Mesenteric fat pad (tissue), 1 donor: ENCODE data around the gene ATL2. TPM values are rescaled to one million over a fixed set of nuclear protein-coding genes. Genes with fewer than 3 reads are reported as not detected.
"Not testable (repeated sequence)": the region's sequence is repeated elsewhere in the genome, so short reads cannot be mapped to it uniquely, and the experiment has no call there.

ENCODE experiments used
- DNase-seq: peaks from one replicate; pipeline ENCODE4 v3.0.0-alpha.2; 2020; ENCODE audit warnings: low spot score
- total RNA-seq: library from RNA; stranded (reverse); fragmentation: NEBNext Ultra II Directional; extraction: Animal tissue kit (Norgen Biotek cat#: 25700); gene quantifications from one replicate; pipeline ENCODE4 v1.2.1, GENCODE V29; 2021
- donor health status: DM: yes; HTN: yes; CAD: no.

ATL2 gene
- total RNA-seq, 1 donor from 2014 or later, result 46.3 TPM

DNA sequence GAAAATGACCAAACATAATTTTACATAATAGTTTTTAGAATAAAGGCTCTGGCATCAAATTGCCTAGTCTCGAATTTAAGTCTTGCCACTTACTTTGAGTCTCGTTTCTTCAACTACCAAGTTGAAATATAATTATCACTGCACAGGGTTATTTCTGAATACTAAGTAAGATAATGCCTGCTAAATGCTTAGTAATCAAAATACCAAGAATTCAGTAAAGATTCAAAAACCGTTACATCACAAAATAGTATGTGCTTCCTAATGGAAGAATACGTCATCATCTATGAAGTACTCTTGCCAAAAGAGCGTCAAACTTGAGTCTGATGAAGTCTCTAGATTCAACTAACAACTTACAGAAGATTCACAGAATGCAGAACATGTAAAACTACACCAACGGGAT is 40.5 kb downstream of the ATL2 start:
- DNase-seq, result no peak

GRCh38 chr2:38330754-38331153 is 46.3 kb downstream of the ATL2 start:
- DNase-seq, result no peak

- DNase-seq, result no peak
These were observed 49.5 kb downstream of the ATL2 start for GRCh38 chr2:38327580-38327979.

DNA sequence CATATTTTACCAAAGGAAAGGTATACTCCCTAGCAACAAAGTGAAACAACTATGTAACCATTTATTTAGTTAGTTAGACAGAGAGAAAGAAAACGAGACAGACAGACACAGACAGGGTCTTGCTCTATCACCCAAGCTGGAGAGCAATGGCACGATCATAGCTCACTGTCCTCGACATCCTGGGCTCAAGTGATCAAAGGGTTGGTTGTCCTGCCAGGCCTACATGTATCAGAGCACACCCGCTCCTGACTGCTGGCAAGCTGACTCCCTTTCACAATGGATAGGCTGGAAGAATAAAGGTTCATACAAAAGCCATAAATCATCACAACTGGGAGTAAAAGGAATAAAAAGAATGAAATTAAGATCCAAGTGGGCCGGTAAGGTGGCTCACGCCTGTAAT is 53.5 kb downstream of the ATL2 start:
- DNase-seq, result no peak

DNA sequence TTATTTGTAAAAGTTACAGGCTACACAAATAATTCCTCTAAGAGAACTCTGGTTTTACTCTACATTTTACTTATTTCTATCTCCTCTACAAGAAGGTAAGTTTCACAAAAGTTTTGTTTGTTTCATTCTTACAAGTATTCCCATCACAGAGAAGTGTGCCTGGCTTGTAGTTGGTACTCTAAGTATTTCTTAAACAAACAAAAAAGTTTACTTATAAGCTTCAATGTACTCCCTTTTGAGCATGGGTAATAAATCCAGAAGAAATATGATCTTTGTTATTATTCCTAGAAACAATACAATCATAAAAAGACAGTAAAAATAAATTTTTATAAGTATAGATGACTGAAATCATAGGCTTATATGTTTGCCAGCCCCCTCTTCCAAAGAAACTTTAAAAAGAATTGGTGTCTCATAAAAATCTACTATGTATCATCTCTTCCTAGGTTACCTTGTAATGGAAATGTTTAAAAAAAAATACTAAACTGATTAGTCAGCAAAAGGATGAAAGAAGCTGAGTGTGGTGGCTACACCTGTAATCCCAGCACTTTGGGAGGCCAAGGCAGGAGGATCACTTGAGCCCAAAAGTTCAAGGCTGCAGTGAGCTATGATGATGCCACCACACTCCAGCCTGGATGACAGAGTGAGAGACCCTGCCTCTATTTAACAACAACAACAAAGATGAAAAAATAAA is 54.7 kb downstream of the ATL2 start:
- no peak for DNase-seq

- DNase-seq, result not testable (repeated sequence)
These were observed 57.8 kb downstream of the ATL2 start for GRCh38 chr2:38319240-38319639.

DNA sequence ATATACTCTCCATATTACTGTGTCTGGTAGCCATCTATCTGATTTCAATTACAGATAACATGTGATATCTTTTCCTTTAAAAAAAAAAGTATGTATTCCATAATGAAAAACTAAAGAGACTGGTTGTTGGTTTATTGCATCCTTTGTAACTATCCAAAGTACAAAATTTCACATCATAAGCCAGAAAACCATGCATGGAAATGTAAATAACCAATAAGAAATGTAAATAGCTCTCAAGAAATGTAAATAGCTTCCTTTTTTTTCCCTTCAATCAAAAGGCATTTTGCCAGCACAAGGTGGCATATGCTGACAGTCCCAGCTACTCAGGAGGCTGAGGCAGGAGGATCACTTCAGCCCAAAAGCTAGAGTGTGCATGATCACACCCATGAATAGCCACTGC is 59.3 kb downstream of the ATL2 start:
- no peak for DNase-seq

DNA sequence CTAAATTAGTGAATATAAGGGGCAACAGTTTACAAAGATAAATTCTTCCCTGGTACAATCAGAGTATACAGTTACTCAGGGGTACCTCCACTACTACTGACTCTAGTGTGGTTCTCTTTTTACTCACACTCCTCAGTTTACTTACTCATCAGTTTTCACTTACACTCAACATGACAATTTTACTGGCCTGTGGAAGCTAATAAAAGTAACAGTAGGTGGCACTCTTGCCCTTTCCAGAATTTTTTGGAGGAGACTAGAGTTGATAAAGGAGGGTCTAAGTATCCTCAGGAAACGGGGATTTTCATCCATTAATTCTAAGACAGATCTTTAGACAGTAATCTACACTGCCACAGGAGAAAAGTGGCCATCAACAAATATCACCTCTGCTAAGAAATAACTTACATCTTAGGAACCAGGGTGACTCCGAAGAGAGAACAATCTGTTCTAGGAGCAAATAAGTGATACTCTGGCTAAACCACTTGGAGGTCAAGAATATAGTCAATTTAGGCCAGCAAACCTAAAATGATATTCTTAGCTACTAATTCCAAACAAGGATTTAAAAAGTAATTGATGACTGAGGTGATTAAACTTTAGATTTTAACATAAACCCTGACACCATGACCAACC is 61.3 kb downstream of the ATL2 start:
- DNase-seq, result no peak

- DNase-seq, result no peak
These were observed 68.3 kb downstream of the ATL2 start for GRCh38 chr2:38308821-38309220.

DNA sequence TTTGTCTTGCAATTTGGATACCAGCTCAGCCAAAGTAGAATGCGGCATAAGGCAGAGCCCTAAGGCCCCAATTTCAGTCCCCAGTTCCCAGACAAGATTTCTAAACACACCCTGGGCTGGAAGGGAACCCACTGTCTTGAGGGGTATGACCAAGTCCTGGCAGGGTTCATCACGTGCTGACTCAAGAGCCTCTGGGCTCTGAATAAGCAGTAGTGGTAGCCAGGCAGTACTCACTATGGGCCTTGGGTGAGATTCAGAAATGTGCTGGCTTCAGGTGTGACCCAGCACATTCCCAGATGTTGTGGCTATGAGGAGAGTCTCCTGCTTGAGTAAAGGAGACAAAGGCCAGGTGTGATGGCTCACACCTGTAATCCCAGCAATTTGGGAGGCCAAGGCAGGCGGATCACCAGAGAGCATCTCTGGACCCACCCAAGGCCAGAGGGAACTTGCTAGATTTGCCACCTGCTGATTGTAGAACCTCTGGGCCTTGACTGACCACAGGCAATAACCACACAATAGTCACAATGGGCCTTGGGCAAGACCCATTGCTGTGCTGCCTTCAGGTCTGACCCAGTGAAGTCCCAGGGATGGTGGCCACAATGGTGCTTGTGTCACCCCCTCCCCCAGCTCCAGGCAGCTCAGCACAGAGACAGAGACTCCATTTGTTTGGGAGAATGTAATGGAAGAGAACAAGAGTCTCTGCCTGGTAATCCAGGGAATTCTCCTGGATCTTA is 74.9 kb downstream of the ATL2 start:
- DNase-seq, result no peak

DNA sequence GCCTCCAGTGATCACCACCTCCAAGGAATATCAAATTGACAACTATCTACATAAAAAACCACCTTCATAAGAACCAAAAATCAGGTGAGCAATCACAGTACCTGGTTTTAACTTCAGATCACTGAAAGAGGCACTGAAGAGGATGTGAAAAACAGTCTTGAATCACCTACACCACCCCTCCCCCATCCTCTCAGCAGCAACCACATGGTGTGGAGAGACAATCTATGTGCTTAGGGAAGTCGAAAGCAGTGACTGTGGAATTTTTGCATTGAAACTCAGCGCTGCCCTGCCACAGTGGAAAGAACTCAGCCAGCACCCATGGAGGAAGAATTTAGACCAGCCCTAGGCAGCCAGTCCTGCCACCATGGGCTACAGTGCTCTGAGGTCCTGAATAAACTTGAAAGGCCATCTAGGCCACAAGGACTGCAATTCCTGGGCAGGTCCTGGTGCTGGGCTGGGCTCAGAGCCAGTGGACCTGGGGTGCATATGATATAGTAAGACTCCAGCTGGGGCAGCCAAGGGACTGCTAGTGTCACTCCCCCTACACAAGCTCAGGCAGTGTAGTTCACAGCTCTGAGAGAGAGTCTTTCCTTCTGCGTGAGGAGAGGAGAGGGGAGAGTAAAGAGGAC is 75.6 kb downstream of the ATL2 start:
- no peak for DNase-seq

DNA sequence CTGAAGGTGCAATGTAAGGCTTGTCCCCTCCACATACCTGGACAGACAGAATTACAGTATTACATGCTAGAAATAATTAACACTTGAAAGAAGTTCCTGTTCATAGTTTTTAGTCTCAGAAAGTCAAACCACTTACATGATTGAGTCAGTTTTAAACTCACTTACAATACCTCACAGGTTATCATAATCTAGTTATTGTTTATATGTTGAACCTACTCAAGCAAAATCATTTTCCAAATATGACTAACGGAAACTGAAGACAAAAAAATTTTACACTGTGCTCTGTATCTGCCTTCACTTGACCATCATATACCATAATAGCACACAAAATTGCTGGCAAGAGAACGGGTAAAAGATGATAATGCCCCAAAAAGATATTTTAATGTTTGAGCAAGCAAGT is 78.5 kb downstream of the ATL2 start:
- no peak for DNase-seq

DNA sequence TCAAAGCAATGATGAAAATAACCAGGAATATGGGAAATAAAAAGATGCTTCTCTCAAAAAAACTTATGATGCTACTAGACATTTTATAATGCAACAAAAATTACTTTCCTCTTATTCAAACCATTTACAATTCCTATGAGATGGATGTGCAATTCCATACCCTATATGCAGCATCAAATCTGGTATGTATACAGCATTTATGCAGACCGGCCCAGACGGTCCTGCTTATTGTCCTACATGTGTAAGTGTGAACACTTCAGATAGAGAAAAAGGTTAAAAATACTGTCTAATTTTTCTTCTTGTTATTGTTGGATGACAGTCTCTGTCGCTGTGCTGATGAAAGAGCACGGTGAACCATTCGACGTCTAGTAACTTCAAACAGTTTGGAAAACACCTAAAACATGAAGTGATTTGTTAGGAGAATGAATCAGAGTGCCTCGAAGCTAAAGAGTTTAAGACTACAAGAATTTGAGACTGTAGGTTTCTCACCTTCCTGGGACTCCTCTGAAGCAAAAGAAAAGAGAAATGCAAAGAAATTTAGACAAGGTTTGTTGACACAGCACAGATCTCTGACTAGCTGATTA is 80.8 kb downstream of the ATL2 start:
- DNase-seq, result no peak

DNA sequence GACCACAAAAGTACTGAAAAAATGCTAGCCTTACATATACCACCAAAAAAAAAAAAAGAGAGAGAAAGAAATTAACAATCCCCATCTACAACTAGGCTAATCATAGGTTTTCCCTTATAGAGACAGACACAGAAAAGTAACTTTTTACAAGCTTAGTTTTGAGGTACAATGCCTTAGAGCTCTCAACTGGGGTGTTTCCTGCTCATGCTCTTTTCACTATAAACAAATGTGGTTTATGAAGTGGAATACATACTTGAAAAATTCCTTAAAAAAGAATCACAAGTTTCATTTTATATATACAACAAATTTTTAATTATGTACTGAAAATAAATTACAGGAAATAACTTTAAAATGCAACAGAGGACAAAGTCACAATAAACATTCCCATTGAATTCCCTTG is 82.5 kb downstream of the ATL2 start:
- DNase-seq, result no peak

GRCh38 chr2:38293152-38293865 is 83.8 kb downstream of the ATL2 start:
- DNase-seq, result no peak

- DNase-seq, result no peak
These were observed 86.7 kb downstream of the ATL2 start for GRCh38 chr2:38290332-38290731.

DNA sequence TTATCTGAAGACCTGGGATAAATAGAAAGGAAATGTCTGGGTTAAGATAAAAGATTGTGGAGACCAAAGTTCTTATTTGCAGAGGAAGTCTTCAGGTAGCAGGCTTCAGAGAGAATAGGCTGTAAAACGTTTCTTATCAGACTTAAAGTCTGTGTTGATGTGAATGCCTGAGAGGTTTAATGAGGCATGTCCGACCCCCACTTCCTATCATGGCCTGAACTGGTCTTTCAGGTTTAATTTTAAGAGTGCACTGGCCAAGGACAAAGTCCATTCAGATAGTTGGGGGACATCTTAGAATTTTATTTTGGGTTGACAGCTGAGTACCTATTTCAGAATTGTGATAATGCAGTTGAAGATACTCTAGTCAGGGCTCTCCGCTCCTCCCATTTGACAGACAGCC is 92.1 kb downstream of the ATL2 start:
- DNase-seq, result no peak

DNA sequence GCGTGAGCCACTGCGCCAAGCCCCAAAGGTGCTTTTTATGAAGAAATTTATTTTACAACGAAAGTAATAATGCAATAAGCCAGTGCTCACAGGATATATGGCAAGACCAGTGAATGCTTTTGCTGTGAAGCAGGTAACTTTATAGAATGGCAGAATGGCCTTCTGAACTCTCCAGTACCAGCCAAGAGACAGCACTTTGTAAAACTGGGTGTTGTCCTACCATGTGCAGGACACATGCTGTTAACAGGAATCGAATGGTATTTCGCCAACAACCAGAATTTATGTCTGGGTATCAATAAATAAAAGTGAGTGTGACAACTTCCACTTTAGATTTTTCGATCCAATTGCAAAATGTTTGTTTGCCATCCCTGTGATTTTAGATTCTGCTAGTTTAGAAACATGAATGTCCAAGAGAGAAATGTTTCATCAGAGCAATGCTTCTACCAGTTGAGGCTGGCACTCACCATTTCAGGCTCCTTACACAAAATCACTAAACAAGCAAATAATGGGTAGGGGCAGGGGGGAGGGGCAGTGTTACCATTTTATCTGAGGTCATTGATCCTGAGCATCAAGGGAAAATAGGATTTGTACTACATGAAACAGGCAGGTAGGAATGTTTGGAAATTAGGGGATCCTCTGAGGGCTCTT is 95.9 kb downstream of the ATL2 start:
- no peak for DNase-seq

GRCh38 chr2:38279201-38279600 is 97.9 kb downstream of the ATL2 start:
- no peak for DNase-seq

DNA sequence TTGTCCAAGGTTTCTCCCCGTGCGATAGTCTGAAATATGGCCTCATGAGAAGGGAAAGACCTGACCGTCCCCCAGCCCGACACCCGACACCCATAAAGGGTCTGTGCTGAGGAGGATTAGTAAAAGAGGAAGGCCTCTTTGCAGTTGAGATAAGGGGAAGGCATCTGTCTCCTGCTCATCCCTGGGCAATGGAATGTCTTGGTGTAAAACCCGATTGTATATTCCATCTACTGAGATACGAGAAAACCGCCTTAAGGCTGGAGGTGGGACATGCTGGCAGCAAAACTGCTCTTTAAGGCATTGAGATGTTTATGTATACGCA is 99.0 kb downstream of the ATL2 start:
- not testable (repeated sequence) for DNase-seq
